Activated CD4-positive, alpha-beta T cell treated with anti-CD3 and anti-CD28 coated beads for 4 hours (primary cell): Measurements from ENCODE around the gene CCNB3.

Source experiments
- DNase-seq, 2 donors: peaks; one replicate each; pipeline ENCODE4 v3.0.0-alpha.2; 2020

Gene CCNB3

DNA sequence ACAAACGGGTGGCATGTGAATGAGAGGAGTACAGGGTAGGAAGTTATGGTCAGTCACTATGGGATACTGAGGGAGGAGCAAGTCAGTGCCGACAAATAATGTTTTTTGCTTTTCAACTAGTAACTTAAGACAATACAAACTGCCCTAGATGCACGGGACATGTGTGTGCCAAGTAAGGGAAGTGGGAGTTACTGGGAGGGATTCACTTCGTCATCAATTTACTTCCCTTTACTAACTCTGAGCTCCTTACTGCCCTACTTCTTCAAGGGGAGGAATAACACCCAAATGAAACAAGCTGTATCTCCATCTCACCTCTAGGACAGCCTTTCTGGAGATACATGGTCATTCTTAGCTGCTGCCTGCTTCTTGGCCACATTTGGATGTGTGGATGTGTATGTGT is 168.4 kb downstream of the CCNB3 start:
- DNase-seq, result no peak

DNA sequence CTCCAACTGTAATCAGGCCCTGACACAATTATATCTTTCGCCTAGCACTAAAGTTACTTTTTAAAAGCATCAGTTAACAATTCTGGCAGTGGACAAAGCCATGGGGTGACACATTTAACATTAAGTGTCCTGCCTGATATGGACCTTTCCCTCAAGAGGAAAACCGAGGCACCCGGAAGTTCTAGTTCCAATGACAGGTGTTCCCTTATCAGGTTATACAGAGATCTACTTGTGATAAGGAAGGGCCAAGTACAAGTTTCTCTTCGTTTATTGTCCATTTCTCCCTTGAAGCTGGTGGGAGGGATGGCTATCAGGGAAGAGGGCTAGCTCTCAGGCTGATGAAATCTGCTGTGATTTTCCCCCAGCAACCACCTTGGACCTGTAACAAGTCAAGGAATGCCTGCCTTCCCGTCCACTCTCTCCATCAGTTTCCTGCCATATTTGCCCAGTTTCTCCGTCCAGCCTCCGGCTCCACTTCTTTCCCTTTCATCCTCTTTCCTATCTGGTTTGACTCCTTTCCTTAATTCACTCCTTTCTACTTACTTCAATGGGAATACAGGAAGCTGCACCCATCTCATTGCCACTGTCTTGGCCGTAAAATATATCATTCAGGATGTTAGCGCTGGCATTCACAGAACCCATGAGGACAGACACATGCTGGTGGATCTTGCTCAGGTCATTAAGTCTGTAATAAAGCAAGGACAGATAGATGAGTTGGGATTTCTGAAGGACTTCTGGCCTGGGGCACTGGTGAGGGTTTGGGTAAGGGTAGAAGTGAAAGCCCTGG is 171.1 kb downstream of the CCNB3 start:
- no peak for DNase-seq

DNA sequence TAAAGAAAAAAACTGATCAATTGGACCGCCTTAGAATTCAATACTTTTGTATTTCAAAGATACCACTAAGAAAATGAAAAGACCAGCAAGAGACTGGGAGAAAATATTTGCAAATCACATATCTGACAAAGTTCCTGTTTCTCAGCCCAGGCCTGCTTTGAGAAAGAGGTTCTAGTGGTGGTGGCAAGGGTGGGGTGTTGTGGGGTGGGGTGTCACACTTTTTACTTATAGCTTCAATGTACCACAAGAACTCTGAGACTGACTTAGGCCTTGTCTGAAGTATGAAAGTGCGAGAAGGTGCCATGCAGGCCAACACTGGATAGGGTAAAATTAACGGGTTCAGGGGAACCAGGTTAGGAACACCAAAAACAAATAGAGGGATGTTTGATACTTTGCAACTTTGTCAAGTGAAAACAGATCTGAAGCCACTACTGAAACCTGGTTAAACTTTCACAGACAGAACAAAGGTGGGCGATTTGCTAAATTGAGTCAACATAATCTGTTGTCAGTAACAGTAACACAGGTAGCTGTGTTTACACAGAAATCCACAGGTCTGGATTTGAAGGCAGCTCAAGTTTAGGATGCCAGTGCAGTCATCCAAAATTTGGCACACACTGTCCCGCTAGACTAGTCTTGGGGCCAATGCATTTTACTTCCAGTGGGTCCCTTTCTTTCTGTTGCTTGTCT is 177.3 kb downstream of the CCNB3 start:
- DNase-seq, result no peak

DNA sequence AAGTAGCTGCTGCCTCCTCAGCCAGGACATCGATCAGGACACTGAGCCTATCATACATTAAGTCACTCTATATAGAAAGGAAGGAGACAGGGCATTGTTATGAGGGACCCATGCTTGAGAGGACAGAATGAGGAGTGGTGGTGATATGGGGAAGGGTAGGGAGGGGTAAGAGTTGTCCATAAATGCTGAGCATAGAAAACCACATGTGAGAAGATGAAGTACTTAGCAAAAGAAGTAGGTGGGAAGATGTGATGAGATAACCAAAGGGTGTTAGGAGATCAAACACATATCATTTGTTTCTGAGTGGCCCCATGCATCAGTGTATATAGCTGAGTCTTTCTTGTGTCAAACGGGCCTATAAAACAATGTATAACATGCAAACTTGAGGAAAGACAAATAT is 182.0 kb downstream of the CCNB3 start:
- no peak for DNase-seq

DNA sequence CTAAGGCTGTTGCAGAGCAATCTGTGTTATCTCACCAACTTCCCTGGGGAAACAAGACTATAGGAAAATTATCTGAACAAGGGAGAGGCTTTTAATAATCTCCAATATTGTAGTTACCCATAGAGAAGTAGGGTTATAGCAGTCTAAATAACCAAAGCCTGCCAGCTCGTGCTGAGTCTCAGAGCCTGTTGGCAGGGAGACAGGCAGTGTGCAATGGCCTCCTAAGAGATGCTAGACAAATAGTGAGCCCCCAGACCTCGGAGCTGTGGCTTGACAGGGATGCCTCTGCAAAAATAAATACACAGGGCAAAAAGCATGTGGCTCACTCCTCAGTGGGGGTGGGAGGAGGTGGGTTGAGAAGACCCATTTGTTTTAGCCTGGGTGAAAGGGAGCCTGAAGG is 189.3 kb downstream of the CCNB3 start:
- no peak for DNase-seq
